ENCODE results near the gene ADAM19.

ADAM19 gene

GRCh38 chr5:157542282-157543000 lies 33.1 kb downstream of the ADAM19 start:
- no peak for DNase-seq (ENCODE audit: low spot score)

DNA sequence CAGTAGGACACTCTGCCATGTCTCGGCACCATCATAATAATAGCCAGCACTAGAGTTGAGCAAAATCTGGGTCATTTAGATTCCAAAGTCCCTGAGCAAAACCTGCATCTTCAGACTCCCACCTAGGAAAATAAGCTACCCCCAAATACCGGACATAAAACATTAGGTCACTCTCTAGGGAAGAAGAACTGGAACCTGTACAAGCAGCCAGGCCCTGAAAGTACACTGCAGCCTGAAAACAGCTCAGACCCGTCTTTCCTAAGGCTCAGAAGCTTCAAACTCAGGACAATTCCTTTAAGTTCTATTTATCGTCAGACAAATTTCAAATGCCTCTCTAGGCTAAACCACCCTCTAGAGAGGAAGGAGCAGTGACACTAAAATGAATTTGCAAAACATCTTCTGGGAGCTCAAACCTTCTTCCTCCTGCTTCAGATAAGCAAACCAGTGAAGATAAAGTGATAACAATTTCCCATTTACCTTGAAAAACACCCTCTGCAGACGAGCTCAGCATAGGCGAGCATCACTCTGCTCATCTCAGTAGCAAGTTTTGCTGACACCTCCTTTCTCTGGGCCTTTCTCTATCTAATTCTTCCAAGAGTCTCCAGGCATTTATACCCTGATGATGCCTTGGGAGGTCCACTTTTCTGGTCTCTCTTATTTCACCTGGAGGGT lies 34.0 kb downstream of the ADAM19 start:
- no peak for DNase-seq (ENCODE audit: low spot score)

DNA sequence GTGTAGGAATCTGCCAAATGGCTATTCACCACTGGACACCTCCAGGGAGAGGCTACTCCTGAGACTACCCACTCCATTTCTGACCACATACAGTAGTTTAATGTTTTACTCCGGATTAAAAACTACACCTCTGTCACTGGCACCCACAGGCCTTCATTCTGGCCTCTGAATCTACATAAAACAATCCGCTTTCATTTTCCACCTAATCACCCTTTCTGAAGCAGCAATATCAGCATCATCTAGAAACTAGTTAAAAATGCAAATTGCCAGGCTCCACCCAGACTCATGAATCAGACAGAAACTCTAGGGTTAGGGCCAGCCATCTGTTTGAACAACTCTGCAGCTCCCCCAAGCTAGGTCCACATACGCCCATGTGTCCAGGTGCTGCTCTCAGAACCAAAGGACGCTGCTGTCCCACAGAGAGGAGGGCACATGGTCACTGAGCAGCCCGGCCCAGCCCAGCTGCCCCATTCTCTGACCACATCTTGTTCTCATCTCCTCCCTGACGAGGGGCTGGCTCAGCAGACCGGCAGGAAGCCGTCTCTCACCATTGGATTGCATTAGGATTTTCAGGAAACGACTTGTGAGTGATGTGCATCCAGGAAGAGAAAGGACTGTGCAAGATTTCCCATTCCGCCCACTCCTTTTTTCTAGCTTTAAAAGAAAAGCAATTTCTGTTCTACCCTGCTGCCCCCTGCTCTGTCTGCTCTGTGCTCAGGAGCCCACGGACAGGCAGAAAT lies 34.7 kb downstream of the ADAM19 start:
- DNase-seq (ENCODE audit: low spot score): no peak

DNA sequence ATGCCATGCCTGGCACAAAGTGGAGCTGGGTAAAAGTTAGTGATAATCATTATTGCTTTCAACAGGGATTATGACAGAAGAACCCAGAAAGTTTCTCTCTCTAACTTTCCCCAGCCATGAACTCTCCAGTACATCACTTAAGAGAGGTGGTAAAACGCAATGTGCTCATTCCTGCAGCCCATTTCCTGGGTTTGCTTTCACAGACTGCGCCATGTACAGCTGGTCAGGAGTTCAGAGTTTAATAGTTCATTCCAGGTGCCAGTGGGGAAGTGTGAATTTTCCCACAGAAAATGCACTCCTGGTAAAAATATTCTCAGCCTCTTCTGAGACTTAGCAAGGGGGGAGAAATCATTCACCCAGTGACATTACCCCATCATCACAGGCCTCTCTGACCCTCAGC lies 35.5 kb downstream of the ADAM19 start:
- DNase-seq (ENCODE audit: low spot score): no peak

DNA sequence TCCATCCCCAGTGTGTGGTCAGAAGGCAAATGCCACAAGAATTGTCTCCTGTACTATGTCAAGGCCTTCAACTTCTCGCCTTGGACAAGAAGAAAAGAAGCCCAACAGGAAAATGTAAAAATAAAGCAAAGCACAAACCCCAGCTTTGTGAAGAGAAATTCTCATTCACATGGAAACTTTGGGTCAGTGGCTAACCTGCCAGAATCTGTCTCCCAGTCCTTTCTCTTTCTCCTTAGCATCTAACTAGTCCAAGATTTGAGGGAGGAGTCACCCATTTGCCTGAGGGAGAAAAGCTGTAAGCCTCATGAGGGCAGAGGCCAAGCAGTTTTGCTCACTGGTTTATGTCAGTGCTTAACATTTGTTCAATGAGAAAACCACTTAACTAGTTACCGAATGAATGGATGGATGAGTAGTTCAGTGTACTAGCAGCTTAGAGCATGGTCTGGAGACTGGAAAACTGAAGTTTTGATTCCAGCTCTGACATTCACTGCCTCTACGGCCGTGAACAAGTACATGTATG lies 36.0 kb downstream of the ADAM19 start:
- DNase-seq (ENCODE audit: low spot score): no peak

- no peak for DNase-seq (ENCODE audit: low spot score)
Observed at GRCh38 chr5:157538311-157538710, 37.3 kb downstream of the ADAM19 start.

DNA sequence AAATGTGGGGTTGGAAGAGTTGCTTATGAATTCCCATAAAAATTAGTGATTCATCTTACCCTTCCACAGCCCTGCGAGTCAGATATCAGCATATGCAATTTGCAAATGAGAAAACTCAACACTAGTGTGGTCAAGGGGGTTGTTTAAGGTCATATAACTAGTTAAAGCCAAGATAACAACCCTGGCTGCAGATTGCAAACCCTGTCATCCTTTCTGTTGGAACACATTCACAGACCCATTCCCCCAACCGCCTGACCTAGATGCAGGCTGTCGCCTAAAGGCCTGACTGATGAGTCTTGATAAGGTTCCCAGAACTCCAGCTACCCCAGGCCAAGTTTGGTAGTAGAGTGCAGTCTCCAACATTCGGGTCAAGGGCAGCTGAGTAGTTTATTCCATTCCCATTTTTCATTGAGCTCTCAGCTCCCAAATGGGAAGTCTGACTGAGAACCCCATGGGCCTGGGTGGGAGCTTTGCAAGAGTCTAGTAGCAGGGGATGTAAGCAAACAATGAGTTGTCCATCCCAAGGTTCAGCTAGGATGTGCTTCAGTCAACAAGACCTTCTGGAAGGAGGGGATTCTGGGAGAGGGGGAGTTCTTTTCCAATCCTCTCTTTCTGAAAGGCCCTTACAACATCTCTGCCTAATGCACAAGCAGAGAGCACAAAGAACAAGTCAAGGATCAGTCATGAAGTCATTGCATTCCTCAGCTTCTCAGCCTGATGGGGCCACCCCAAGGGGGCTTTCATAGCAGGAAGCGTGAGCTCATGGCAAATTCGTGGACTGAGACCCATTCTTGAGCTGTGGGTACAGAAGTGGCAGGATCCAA lies 40.3 kb downstream of the ADAM19 start:
- no peak for DNase-seq (ENCODE audit: low spot score)

DNA sequence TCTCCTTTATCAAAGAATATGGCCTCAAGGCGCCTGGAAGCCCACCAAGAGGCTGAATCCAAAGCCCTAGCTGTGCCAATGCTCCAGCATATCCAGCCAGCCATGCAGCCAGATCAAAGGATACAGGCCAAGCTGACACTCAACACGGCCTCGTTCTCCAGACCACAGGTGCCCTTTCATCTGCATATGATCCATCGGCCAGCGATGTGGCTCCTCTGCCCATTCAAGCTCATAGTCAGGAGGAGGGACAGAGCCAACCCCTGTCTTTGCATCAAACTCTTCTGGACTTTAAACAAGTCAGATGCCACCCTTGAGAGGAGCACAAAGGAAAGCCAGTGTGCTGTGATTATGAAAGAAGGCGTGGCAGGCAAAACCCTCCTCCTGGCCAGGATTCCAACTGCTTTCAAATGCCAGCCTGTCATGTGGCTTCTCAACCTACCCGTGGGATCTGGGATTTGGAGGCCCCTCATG lies 42.5 kb downstream of the ADAM19 start:
- no peak for DNase-seq (ENCODE audit: low spot score)

DNA sequence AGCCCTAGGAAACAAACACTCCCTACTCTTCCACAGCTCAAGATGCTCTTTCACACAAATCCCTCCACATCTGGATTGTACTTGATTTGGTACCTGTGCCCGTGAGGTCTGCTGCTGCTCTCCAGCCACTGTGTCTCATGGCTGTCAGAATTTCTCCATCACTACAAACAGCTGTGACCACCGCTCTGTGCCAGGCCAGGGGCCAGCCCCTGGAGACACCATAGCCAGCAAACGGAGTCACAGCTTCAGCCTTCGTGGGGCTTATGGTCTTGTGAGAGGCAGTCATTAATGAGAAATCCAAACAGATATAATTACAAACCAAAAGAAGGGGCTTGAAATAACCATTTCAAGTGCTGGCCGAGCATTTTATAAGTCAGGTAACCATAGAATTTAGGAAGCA lies 43.6 kb downstream of the ADAM19 start:
- no peak for DNase-seq (ENCODE audit: low spot score)

GRCh38 chr5:157530226-157530972 lies 45.2 kb downstream of the ADAM19 start:
- DNase-seq (ENCODE audit: low spot score): no peak

DNA sequence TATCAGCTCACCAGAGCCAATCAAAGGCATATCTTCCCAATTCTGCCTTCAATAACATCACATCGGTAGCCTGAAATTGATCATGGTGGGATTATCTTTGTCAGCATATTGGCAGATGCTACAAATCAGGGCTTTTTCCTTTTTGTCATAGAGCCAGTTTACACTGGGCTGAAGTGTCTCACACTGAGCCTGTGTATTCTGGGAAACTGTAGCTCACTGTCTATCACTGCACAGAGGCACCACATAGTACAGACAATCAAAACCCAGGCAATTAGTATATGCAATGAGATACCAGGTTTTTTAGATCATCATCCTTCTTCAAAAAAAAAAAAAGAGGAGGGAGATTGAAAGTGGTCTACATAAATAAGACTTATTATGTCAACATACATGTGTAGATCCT lies 46.6 kb downstream of the ADAM19 start:
- no peak for DNase-seq (ENCODE audit: low spot score)

GRCh38 chr5:157528036-157528632 lies 47.4 kb downstream of the ADAM19 start:
- DNase-seq (ENCODE audit: low spot score): no peak

GRCh38 chr5:157524887-157525286 lies 50.7 kb downstream of the ADAM19 start:
- no peak for DNase-seq (ENCODE audit: low spot score)

DNA sequence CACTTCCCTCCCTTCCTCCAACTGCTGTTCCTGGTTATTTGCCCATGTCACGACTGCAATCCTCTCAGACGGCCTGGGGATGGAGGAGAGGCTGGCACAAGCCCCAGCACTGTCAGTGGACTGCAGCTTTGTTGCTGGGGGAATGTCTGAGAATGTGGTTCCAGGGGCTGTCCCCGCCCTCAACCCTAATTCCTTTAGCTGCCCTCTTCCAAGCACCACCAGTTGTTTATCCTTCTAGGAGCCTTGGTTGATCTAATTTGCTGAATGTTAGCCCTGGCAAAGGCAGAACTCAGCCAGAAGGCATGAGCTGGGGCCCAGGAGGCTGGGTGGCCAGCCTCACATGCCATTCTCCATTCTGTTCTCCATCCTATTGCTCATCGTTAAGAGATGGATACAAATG lies 51.6 kb downstream of the ADAM19 start:
- DNase-seq (ENCODE audit: low spot score): no peak

DNA sequence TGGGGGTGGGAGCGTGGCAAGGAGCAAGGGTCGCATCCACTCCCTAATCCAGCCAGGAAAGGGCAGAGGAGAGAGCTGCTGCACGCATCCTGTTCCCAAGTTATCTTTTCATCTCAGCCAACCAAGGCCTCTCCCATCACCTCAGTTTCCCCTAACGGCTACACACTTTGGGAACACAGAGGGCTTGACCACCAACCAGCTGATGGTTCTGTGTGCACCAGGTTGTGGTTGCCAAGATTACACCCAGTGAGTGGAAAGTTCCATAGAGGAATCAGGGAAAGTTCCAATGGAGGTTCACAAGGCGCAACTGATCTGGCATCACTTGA lies 53.9 kb downstream of the ADAM19 start:
- DNase-seq (ENCODE audit: low spot score): no peak

DNA sequence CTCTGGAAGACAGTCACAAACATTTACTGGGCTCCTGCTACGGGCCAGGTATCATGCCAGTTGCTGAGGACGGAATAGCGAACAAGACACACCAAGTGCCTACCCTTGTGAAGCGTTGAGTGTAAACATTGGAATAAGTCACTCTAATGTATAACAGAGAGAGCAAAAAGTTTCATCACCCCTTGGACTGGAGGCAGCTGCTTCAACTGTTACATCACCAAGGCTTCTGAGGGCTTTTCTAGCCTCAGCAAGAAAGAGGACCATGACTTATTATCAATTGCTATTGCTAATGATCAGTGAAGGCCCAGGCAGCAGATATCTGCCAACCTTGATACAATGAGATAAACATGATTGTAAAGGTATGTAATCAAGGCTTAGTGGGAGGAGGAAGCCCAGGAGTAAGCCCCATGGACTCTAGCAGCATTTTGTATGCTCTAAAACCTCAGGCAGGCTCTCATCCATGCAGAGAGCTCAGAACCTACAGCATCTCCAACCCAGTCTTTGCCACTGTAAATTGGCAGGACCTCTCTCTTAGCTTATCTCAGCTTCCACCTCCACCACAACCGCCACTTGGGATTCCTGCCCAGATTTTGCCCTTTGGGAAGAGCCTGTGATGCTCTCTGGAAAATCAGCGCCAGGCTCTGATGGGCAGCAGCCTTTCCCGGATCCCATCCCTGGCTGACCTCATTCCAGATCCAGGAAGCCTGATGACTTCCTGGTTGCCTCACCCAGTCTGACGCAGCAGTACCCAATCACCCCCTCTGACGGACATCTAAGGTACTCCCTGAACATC lies 54.5 kb downstream of the ADAM19 start:
- peak; percentile 8 for DNase-seq (ENCODE audit: low spot score)

DNA sequence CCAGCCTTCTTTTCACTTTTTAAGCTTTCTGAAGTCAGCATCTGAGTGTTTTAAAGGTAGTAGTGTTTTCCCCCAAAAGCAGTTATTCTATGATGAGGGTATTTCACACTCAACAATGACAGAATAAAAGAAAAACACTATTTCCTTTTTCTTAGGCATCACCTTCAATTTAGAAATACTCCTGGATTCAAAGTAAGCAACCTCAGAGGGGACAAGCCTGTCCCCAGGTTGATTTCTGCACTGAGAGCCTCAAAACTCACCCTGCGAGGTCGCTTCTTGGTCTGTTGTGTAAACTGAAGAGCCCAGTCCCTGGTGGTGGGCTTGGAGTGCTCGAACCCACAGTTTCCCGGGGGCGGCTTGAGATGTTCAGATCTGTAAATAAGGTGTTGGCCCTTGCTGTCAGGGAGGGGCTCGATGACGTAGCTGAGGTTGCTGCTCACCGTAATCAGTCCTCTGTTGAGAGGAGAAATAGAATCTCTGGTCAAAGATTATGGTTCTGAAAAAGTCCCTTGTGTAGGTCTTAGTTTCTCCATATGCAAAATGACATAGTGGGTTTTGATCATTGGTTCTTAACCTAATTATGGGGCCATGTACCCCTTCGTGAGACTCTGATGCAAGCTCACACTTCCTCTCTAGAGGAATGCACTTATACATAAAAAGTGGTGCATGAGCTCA lies 55.9 kb downstream of the ADAM19 start:
- no peak for DNase-seq (ENCODE audit: low spot score)

GRCh38 chr5:157518963-157519362 lies 56.6 kb downstream of the ADAM19 start:
- DNase-seq (ENCODE audit: low spot score): no peak

GRCh38 chr5:157516626-157517325 lies 58.8 kb downstream of the ADAM19 start:
- DNase-seq (ENCODE audit: low spot score): no peak

Data from RKO (cell line).